GM12872 (cell line): ENCODE results near the gene HOXD4.

ENCODE experiments used
- CTCF ChIP-seq: IDR thresholded peaks from 3 replicates; pipeline ENCODE4 v1.5.1; 2011; ENCODE audit warnings: low read depth, mild to moderate bottlenecking, low read length, moderate library complexity; ENCODE audit not compliant: insufficient read depth

Gene HOXD4

GRCh38 chr2:176126929-176127773 is 24.2 kb upstream of the HOXD4 start:
- TF ChIP-seq CTCF: peak; percentile 60

- no peak for TF ChIP-seq CTCF
Measured at GRCh38 chr2:176127774-176128072, 23.6 kb upstream of the HOXD4 start.

GRCh38 chr2:176128172-176128981 is 23.0 kb upstream of the HOXD4 start:
- no peak for TF ChIP-seq CTCF

- no peak for TF ChIP-seq CTCF
Measured at GRCh38 chr2:176128982-176129796, 22.2 kb upstream of the HOXD4 start, which contains the start of gene HOXD8. HOXD8 (plus strand) TSS chr2:176129705; CDS start chr2:176130367, 662 bp downstream.

- TF ChIP-seq CTCF: no peak
Measured at GRCh38 chr2:176129813-176130146, 21.6 kb upstream of the HOXD4 start.

- no peak for TF ChIP-seq CTCF
Measured at GRCh38 chr2:176130147-176130956, 21.0 kb upstream of the HOXD4 start.
